ENCODE results near the gene CDC123.

Gene CDC123

DNA sequence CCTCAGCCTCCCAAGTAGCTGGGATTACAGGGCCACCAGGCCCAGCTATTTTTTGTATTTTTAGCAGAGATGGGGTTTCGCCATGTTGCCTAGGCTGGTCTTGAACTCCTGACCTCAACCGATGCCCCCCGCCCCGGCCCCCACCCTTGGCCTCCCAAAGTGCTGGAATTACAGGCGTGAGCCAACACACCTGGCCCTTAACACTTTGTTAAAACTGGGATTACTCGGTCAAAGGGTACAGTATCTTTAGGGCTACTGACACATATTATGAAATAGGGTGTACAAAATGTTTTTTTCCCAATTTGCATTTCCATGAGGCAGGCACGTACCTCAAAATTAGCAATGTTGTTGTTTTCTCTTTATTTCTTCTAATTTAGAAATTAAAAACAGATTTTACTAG lies 11.8 kb upstream of the CDC123 start:
- H3K9ac ChIP-seq (ENCODE audit: low read depth, low read length, poor library complexity, severe bottlenecking) = no peak overlapping the region
- no peaks in the 10 kb centered on the region for H3K27me3 ChIP-seq (ENCODE audit: insufficient read depth, low read length, poor library complexity, severe bottlenecking)
- TF ChIP-seq, protein P1, sequence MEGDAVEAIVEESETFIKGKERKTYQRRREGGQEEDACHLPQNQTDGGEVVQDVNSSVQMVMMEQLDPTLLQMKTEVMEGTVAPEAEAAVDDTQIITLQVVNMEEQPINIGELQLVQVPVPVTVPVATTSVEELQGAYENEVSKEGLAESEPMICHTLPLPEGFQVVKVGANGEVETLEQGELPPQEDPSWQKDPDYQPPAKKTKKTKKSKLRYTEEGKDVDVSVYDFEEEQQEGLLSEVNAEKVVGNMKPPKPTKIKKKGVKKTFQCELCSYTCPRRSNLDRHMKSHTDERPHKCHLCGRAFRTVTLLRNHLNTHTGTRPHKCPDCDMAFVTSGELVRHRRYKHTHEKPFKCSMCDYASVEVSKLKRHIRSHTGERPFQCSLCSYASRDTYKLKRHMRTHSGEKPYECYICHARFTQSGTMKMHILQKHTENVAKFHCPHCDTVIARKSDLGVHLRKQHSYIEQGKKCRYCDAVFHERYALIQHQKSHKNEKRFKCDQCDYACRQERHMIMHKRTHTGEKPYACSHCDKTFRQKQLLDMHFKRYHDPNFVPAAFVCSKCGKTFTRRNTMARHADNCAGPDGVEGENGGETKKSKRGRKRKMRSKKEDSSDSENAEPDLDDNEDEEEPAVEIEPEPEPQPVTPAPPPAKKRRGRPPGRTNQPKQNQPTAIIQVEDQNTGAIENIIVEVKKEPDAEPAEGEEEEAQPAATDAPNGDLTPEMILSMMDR (conservative IDR thresholded peaks at IDR 0.05; ENCODE audit: low read length) = no peak
- TF ChIP-seq EZH2phosphoT487 (IDR thresholded peaks at IDR 0.05; ENCODE audit: borderline replicate concordance) = no peak
- no peak overlapping the region for H3K4me3 ChIP-seq (ENCODE audit: low read length, poor library complexity, severe bottlenecking)
- H2AFZ ChIP-seq (ENCODE audit: low read length) = no peak overlapping the region
- H3K79me2 ChIP-seq (ENCODE audit: insufficient read depth, low read length) = peaks cover 14% of the 10 kb centered on the region
- H3K9me2 ChIP-seq (replicated peaks; ENCODE audit: low read depth, low read length) = no peaks in the 10 kb centered on the region
- no peaks in the 10 kb centered on the region for H3K9me3 ChIP-seq (ENCODE audit: insufficient read depth, low read depth, low read length)
- H3K4me1 ChIP-seq (ENCODE audit: insufficient read depth, low read length, poor library complexity, severe bottlenecking) = peaks cover 19% of the 10 kb centered on the region
- peaks cover 4% of the 10 kb centered on the region; the same call in 1 of the 2 replicates for H3F3A ChIP-seq (ENCODE audit: low read depth)
- no peak overlapping the region for H3K4me2 ChIP-seq (ENCODE audit: low read depth, low read length, poor library complexity, severe bottlenecking)
- H4K20me1 ChIP-seq (ENCODE audit: insufficient read depth, low read length, poor library complexity, severe bottlenecking) = no peaks in the 10 kb centered on the region
- peaks cover 19% of the 10 kb centered on the region; the same call in 1 of the 2 replicates for H3K36me3 ChIP-seq (ENCODE audit: insufficient read depth, low read length)

DNA sequence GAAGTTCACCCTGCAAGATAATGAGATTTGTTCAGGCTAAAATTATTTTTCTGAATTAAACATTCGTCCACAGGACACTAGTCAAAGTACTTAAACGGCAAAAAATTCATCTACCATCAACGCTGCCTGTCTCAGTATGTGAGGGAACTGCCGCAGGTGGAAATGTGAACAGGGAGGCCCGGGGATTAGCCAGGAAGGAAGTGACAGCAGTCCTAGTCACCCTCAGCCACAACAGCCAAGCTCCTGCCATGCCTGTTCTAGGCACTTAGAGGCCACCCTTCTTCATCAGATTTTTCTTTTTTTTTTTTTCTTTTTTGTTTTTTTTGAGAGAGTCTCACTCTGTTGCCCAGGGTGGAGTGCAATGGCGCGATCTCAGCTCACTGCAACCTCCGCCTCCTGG lies 9.7 kb upstream of the CDC123 start:
- Histone ChIP-seq H3K9me2 (replicated peaks; ENCODE audit: low read depth, low read length) (no peaks in the 10 kb centered on the region), H3K4me2 (ENCODE audit: low read depth, low read length, poor library complexity, severe bottlenecking) (peak overlapping the region; percentile 45), H3K27me3 (ENCODE audit: insufficient read depth, low read length, poor library complexity, severe bottlenecking) (no peaks in the 10 kb centered on the region), H2AFZ (ENCODE audit: low read length) (no peak overlapping the region), H3F3A (ENCODE audit: low read depth) (no peaks in the 10 kb centered on the region), H3K79me2 (ENCODE audit: insufficient read depth, low read length) (peaks cover 27% of the 10 kb centered on the region), H4K20me1 (ENCODE audit: insufficient read depth, low read length, poor library complexity, severe bottlenecking) (no peaks in the 10 kb centered on the region), H3K9me3 (ENCODE audit: insufficient read depth, low read depth, low read length) (no peaks in the 10 kb centered on the region), H3K4me1 (ENCODE audit: insufficient read depth, low read length, poor library complexity, severe bottlenecking) (peaks cover 8% of the 10 kb centered on the region), H3K9ac (ENCODE audit: low read depth, low read length, poor library complexity, severe bottlenecking) (no peak overlapping the region), H3K36me3 (ENCODE audit: insufficient read depth, low read length) (peaks cover 15% of the 10 kb centered on the region; the same call in 1 of the 2 replicates), H3K4me3 (ENCODE audit: low read length, poor library complexity, severe bottlenecking) (peak overlapping the region; percentile 30)
- TF ChIP-seq, protein P1 (conservative IDR thresholded peaks at IDR 0.05; ENCODE audit: low read length) = no peak
- no peak for TF ChIP-seq EZH2phosphoT487 (IDR thresholded peaks at IDR 0.05; ENCODE audit: borderline replicate concordance)

DNA sequence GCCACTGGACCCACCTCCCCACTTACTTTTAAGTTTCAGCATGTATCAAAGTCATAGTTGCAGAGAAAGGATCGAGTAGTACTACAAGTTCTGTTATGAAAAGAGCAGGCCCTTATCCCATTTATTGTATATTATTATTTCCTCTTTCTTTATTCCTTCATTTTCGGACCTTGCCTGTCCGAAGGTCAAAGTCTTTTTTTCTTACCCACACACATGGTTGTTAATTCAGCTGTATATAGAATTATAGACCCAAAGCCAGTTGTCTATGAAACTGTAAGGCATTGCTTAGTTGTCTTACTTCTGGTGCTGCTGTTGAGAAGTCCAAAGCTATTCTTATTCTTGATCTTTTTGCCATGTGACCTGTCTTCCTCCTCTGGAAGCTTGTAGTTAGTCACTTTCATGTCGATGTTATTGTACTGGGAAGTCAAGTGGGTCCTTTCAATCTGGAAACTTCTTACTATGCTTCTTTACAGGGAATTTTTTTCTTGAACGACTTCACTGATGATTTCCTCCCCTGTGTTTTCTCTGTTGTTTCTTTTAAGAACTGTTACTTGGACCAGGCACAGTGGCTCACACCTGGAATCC lies 8.6 kb upstream of the CDC123 start:
- no peaks in the 10 kb centered on the region for H3K9me3 ChIP-seq (ENCODE audit: insufficient read depth, low read depth, low read length)
- peaks cover 36% of the 10 kb centered on the region for H3K79me2 ChIP-seq (ENCODE audit: insufficient read depth, low read length)
- H3K4me2 ChIP-seq (ENCODE audit: low read depth, low read length, poor library complexity, severe bottlenecking) = no peak overlapping the region
- H3K4me3 ChIP-seq (ENCODE audit: low read length, poor library complexity, severe bottlenecking) = no peak overlapping the region
- no peaks in the 10 kb centered on the region for H3K9me2 ChIP-seq (replicated peaks; ENCODE audit: low read depth, low read length)
- peaks cover 10% of the 10 kb centered on the region for H3K4me1 ChIP-seq (ENCODE audit: insufficient read depth, low read length, poor library complexity, severe bottlenecking)
- TF ChIP-seq EZH2phosphoT487 (IDR thresholded peaks at IDR 0.05; ENCODE audit: borderline replicate concordance) = no peak
- TF ChIP-seq, protein P1 (conservative IDR thresholded peaks at IDR 0.05; ENCODE audit: low read length) = no peak
- H3K27me3 ChIP-seq (ENCODE audit: insufficient read depth, low read length, poor library complexity, severe bottlenecking) = no peaks in the 10 kb centered on the region
- peaks cover 15% of the 10 kb centered on the region; the same call in 1 of the 2 replicates for H3K36me3 ChIP-seq (ENCODE audit: insufficient read depth, low read length)
- no peaks in the 10 kb centered on the region for H3F3A ChIP-seq (ENCODE audit: low read depth)
- no peaks in the 10 kb centered on the region for H4K20me1 ChIP-seq (ENCODE audit: insufficient read depth, low read length, poor library complexity, severe bottlenecking)
- H3K9ac ChIP-seq (ENCODE audit: low read depth, low read length, poor library complexity, severe bottlenecking) = no peak overlapping the region
- H2AFZ ChIP-seq (ENCODE audit: low read length) = no peak overlapping the region
